HG03342 (cell line): ENCODE data around the gene KRTAP6-1.

Experiments used
- ATAC-seq: cut with Tn5 transposase; IDR thresholded peaks from one replicate; pipeline ENCODE4 v1.9.1; 2021; ENCODE audit warnings: mild to moderate bottlenecking, moderate library complexity; ENCODE audit not compliant: unreplicated experiment

KRTAP6-1 gene

DNA sequence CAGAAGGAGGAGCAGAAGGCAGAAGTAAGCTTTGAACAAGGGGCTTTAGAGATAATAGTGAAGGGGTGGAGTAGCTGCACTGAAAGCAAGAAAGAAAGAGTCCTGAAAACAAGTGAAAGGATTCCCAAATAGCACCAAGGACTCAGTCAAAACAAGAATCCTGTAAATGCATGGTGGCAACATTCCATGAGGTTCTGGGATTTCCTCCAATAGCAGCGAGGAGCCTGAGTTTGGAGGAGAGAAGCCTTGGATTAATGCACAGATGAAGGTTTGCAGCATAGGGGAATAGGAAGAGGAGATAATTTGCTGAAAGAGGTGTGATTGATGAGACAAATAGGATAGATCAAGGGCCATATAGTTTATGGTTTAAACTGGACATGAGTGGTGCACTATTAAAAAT is 34.4 kb downstream of the KRTAP6-1 start:
- no peak for ATAC-seq

DNA sequence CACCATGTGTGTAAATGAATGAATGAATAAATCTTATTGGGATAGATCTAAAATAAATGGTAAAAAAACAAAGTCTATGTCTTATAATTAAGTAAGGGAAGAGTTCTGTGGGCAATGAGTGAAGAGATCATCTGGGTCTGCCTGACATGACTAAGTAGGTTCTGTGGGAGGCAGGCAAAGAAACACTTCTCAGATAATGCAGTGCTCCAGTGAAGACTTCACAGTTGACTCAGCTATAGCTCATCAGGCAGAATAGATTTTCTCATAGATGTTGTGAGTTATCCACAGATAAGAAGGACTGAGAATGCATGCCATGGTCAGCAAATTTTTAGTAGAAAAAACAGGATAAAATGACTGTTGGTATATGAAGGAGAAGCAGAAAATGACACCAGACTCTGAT is 36.0 kb downstream of the KRTAP6-1 start:
- no peak for ATAC-seq

DNA sequence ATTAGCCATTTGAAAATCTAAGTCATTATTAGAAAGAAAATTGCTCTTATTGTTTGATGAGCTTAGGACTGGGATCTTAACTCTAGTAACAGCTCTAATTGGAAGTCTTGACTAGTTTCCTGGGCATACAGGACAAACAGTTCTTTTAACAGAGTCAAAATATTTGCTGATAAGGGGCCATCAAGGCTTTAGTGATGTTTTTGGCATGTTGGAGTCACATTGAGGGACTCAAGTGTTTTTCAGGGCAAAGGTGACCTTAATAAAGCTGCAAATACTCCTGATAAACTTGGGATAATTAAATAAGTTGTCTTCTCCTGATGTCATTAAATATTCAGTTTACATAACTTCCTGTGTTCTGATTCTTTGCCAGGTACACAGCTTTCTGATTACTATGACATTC is 46.1 kb downstream of the KRTAP6-1 start:
- no peak for ATAC-seq

DNA sequence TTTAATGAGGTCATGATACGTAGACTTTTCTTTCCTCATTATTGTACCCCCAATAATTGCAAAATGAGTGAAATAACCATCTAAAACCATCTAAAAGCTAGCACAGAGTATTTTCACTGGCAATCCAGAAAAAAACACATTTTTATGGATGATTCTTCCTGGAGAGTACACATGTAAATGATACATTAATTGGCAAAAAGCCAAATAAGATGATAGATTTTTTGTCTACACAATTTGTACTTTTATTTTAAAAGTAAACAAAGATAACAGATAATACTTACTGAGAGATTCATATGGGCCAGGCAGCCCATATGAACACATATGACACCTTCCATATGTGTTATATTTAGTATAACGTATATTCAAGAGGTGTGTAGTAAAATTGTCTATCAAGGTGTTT is 50.1 kb downstream of the KRTAP6-1 start:
- ATAC-seq: no peak
